K562 (cell line): ENCODE measurements around the gene CCDC167. TPM values are rescaled to one million over a fixed set of nuclear protein-coding genes. Genes with fewer than 3 reads are reported as not detected.

Experiments
- DPF2 ChIP-seq: fragments of 450-650 bp; IDR thresholded peaks from 2 replicates; pipeline ENCODE4 v1.6.1; 2016
- FOXA3 ChIP-seq, 2 experiments: fragments of 450-650 bp in 1 of 2; sonication (generic) in 1 of 2; formaldehyde crosslinking; IDR thresholded peaks in 1 of 2; conservative IDR thresholded peaks in 1 of 2; 2 replicates each; pipeline versions ENCODE4 v1.4.0 to v1.8.0; 2020 to 2022; ENCODE audit warnings: mild to moderate bottlenecking in 2 of 2, missing genetic modification reagents in 1 of 2
- RCOR1 ChIP-seq, 2 experiments: IDR thresholded peaks; 2 replicates each; pipeline ENCODE4 v1.6.1; 2012; ENCODE audit warnings: low read depth in 2 of 2, low read length in 2 of 2, borderline replicate concordance in 1 of 2, improper control_type of control experiment in 1 of 2
- TEAD4 ChIP-seq, 2 experiments: sonication (generic) in 1 of 2; formaldehyde crosslinking in 1 of 2; IDR thresholded peaks; 2 replicates each; pipeline versions ENCODE4 v1.6.1 to v1.8.0; 2012 to 2022; ENCODE audit warnings: borderline replicate concordance in 1 of 2, inconsistent platforms in 1 of 2, low read length in 1 of 2, mild to moderate bottlenecking in 1 of 2, missing genetic modification reagents in 1 of 2
- ZNF282 ChIP-seq: sonication (generic); formaldehyde crosslinking; IDR thresholded peaks from 2 replicates; pipeline ENCODE4 v1.8.1; 2023; ENCODE audit warnings: missing genetic modification reagents
- polyA plus RNA-seq, 8 experiments: library from polyadenylated mRNA; depleted of rRNA in 4 of 8; stranded (reverse) in 5 of 8; unstranded in 3 of 8; fragments of >200 nt; fragmentation: Nextera tagmentation in 2 of 8; fragmentation: Illumina TruSeq in 1 of 8; extraction: Ambion mirVana in 2 of 8; extraction: Trizol in 1 of 8; gene quantifications; 2 replicates each; pipeline versions ENCODE4 v1.2.1 to v1.2.3, GENCODE V29; 2011 to 2014; ENCODE audit warnings: inconsistent platforms in 1 of 8, missing spikeins in 1 of 8
- total RNA-seq, 7 experiments: library from RNA; depleted of rRNA in 6 of 7; stranded (reverse); fragments of >200 nt in 6 of 7; fragmentation: Illumina TruSeq in 2 of 7; extraction: Trizol in 2 of 7; gene quantifications; 2 replicates each; pipeline versions ENCODE4 v1.2.1 to v1.2.3, GENCODE V29; 2011 to 2021; ENCODE audit warnings: low replicate concordance in 1 of 7
- TF ChIP-seq, protein P1 (sequence below): sonication (generic); formaldehyde crosslinking; IDR thresholded peaks from 2 replicates; pipeline ENCODE4 v1.8.0; 2022; ENCODE audit warnings: missing genetic modification reagents, mild to moderate bottlenecking, moderate library complexity, borderline replicate concordance
- TF ChIP-seq, protein P2 (sequence below): sonication (generic); formaldehyde crosslinking; IDR thresholded peaks from 2 replicates; pipeline ENCODE4 v1.8.0; 2022; ENCODE audit warnings: mild to moderate bottlenecking, missing genetic modification reagents
- TF ChIP-seq, protein P3 (sequence below): sonication (generic); formaldehyde crosslinking; IDR thresholded peaks from 2 replicates; pipeline ENCODE4 v1.9.0; 2022; ENCODE audit warnings: mild to moderate bottlenecking, missing genetic modification reagents

The CCDC167 gene
- total and polyA plus RNA-seq, 9 of the 15 experiments (the other 6 are each of a cell fraction or from before 2014, with no cell fraction given), result 26.0 to 114 (median 45.2) TPM

- TF ChIP-seq, protein P1, sequence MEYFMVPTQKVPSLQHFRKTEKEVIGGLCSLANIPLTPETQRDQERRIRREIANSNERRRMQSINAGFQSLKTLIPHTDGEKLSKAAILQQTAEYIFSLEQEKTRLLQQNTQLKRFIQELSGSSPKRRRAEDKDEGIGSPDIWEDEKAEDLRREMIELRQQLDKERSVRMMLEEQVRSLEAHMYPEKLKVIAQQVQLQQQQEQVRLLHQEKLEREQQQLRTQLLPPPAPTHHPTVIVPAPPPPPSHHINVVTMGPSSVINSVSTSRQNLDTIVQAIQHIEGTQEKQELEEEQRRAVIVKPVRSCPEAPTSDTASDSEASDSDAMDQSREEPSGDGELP (CRISPR knock-in tag), result 0 out of 2 replicates have a peak, but pooled peaks have one; percentile 21
- 0 out of 4 replicates have a peak, but pooled peaks of 1 of the 2 experiments have one; percentile 7 for TF ChIP-seq RCOR1 (IDR thresholded peaks at IDR 0.05; ENCODE audit: borderline replicate concordance in 1 of 2, low read depth in 2 of 2, low read length in 2 of 2)
- TF ChIP-seq TEAD4 (IDR thresholded peaks at IDR 0.05; ENCODE audit: low read length), result 0 out of 2 replicates have a peak, but pooled peaks have one; percentile 4
- TF ChIP-seq TEAD4 (CRISPR knock-in tag; IDR thresholded peaks at IDR 0.05; ENCODE audit: borderline replicate concordance), result no peak
- peak; percentile 45; the same call in 1 of the 2 replicates for TF ChIP-seq DPF2
- TF ChIP-seq ZNF282 (CRISPR knock-in tag), result 0 out of 2 replicates have a peak, but pooled peaks have one; percentile 26
- TF ChIP-seq, protein P2, sequence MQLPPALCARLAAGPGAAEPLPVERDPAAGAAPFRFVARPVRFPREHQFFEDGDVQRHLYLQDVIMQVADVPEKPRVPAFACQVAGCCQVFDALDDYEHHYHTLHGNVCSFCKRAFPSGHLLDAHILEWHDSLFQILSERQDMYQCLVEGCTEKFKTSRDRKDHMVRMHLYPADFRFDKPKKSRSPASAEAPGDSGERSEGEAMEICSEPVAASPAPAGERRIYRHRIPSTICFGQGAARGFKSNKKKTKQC (CRISPR knock-in tag), result 0 out of 2 replicates have a peak, but pooled peaks have one; percentile 58
- TF ChIP-seq, protein P3, sequence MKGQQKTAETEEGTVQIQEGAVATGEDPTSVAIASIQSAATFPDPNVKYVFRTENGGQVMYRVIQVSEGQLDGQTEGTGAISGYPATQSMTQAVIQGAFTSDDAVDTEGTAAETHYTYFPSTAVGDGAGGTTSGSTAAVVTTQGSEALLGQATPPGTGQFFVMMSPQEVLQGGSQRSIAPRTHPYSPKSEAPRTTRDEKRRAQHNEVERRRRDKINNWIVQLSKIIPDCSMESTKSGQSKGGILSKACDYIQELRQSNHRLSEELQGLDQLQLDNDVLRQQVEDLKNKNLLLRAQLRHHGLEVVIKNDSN (CRISPR knock-in tag), result 0 out of 2 replicates have a peak, but pooled peaks have one; percentile 14
- 0 out of 4 replicates have a peak, but pooled peaks of 1 of the 2 experiments have one; percentile 37 for TF ChIP-seq FOXA3 (CRISPR knock-in tag; conservative IDR thresholded peaks at IDR 0.05 in 1 of 2, IDR thresholded peaks at IDR 0.05 in 1 of 2)
- TF ChIP-seq, all 486 proteins: peak for 12
These were observed 65.9 kb downstream of the CCDC167 start (continued) for GRCh38 chr6:37433657-37434271.

Other genes starting within 250 kb of the CCDC167 start
- 10.9 and 13.0 TPM in 2 replicates for gene TBC1D22B, start 242.1 kb downstream of the CCDC167 start, total RNA-seq (2014; rRNA removed)
- gene TBC1D22B, start 242.1 kb downstream of the CCDC167 start, total RNA-seq (2014; rRNA removed; fragmentation: Illumina TruSeq; extraction: Trizol), result 13.5 and 13.9 TPM in 2 replicates
- gene TBC1D22B, start 242.1 kb downstream of the CCDC167 start, total RNA-seq (2015; rRNA removed; fragmentation: Illumina TruSeq; extraction: Trizol), result 12.3 and 13.1 TPM in 2 replicates
- gene TBC1D22B, start 242.1 kb downstream of the CCDC167 start, total RNA-seq (2021), result 16.1 and 17.2 TPM in 2 replicates
- 14.0 and 15.3 TPM in 2 replicates for gene TBC1D22B, start 242.1 kb downstream of the CCDC167 start, polyA plus RNA-seq (2011; rRNA removed)
- 21.7 and 24.2 TPM in 2 replicates for gene TBC1D22B, start 242.1 kb downstream of the CCDC167 start, polyA plus RNA-seq (2014; fragmentation: Illumina TruSeq; extraction: Trizol)
- gene TBC1D22B, start 242.1 kb downstream of the CCDC167 start, polyA plus RNA-seq (2014; fragmentation: Nextera tagmentation; extraction: Ambion mirVana), result 1 to 10 TPM; 4.8 to 6.4 TPM
- gene TBC1D22B, start 242.1 kb downstream of the CCDC167 start, polyA plus RNA-seq (2014; rRNA removed), result 14.0 and 14.5 TPM in 2 replicates
- 1.3 and 1.5 TPM in 2 replicates for gene TMEM217, start 241.7 kb downstream of the CCDC167 start, total RNA-seq (2014; rRNA removed)
- 1.6 and 2.4 TPM in 2 replicates for gene TMEM217, start 241.7 kb downstream of the CCDC167 start, total RNA-seq (2014; rRNA removed; fragmentation: Illumina TruSeq; extraction: Trizol)
- gene TMEM217, start 241.7 kb downstream of the CCDC167 start, total RNA-seq (2015; rRNA removed; fragmentation: Illumina TruSeq; extraction: Trizol), result 3.3 and 4.0 TPM in 2 replicates
- gene TMEM217, start 241.7 kb downstream of the CCDC167 start, total RNA-seq (2021), result 1.9 and 2.0 TPM in 2 replicates
- 5.0 and 8.0 TPM in 2 replicates for gene TMEM217, start 241.7 kb downstream of the CCDC167 start, polyA plus RNA-seq (2011; rRNA removed)
- 1.9 and 2.3 TPM in 2 replicates for gene TMEM217, start 241.7 kb downstream of the CCDC167 start, polyA plus RNA-seq (2014; fragmentation: Illumina TruSeq; extraction: Trizol)
- 1 to 10 TPM; 1.8 to 1.9 TPM for gene TMEM217, start 241.7 kb downstream of the CCDC167 start, polyA plus RNA-seq (2014; fragmentation: Nextera tagmentation; extraction: Ambion mirVana)
- 2.8 and 3.5 TPM in 2 replicates for gene TMEM217, start 241.7 kb downstream of the CCDC167 start, polyA plus RNA-seq (2014; rRNA removed)
- 37.3 and 37.5 TPM in 2 replicates for gene RNF8, start 145.9 kb downstream of the CCDC167 start, total RNA-seq (2014; rRNA removed)
- 42.8 and 50.8 TPM in 2 replicates for gene RNF8, start 145.9 kb downstream of the CCDC167 start, total RNA-seq (2014; rRNA removed; fragmentation: Illumina TruSeq; extraction: Trizol)
- 38.6 and 45.5 TPM in 2 replicates for gene RNF8, start 145.9 kb downstream of the CCDC167 start, total RNA-seq (2015; rRNA removed; fragmentation: Illumina TruSeq; extraction: Trizol)
- gene RNF8, start 145.9 kb downstream of the CCDC167 start, total RNA-seq (2021), result 28.5 and 30.0 TPM in 2 replicates
- gene RNF8, start 145.9 kb downstream of the CCDC167 start, polyA plus RNA-seq (2011; rRNA removed), result 28.5 and 35.1 TPM in 2 replicates
- gene RNF8, start 145.9 kb downstream of the CCDC167 start, polyA plus RNA-seq (2014; fragmentation: Illumina TruSeq; extraction: Trizol), result 42.1 and 47.0 TPM in 2 replicates
- 10 to 100 TPM; 10.6 to 13.0 TPM for gene RNF8, start 145.9 kb downstream of the CCDC167 start, polyA plus RNA-seq (2014; fragmentation: Nextera tagmentation; extraction: Ambion mirVana)
- 36.6 and 40.6 TPM in 2 replicates for gene RNF8, start 145.9 kb downstream of the CCDC167 start, polyA plus RNA-seq (2014; rRNA removed)
- gene CMTR1, start 66.7 kb downstream of the CCDC167 start, total RNA-seq (2014; rRNA removed), result 43.9 and 49.9 TPM in 2 replicates
- 49.5 and 50.9 TPM in 2 replicates for gene CMTR1, start 66.7 kb downstream of the CCDC167 start, total RNA-seq (2014; rRNA removed; fragmentation: Illumina TruSeq; extraction: Trizol)
- gene CMTR1, start 66.7 kb downstream of the CCDC167 start, total RNA-seq (2015; rRNA removed; fragmentation: Illumina TruSeq; extraction: Trizol), result 49.4 and 50.4 TPM in 2 replicates
- gene CMTR1, start 66.7 kb downstream of the CCDC167 start, total RNA-seq (2021), result 57.7 and 63.5 TPM in 2 replicates
- 42.6 and 48.8 TPM in 2 replicates for gene CMTR1, start 66.7 kb downstream of the CCDC167 start, polyA plus RNA-seq (2011; rRNA removed)
- gene CMTR1, start 66.7 kb downstream of the CCDC167 start, polyA plus RNA-seq (2014; fragmentation: Illumina TruSeq; extraction: Trizol), result 60.3 and 61.9 TPM in 2 replicates
- gene CMTR1, start 66.7 kb downstream of the CCDC167 start, polyA plus RNA-seq (2014; fragmentation: Nextera tagmentation; extraction: Ambion mirVana), result 1 to 10 TPM; 2.9 to 5.5 TPM
- gene CMTR1, start 66.7 kb downstream of the CCDC167 start, polyA plus RNA-seq (2014; rRNA removed), result 55.3 and 55.9 TPM in 2 replicates
- gene MDGA1, start 198.0 kb upstream of the CCDC167 start, total RNA-seq (2014; rRNA removed), result 0.50 and 0.57 TPM in 2 replicates
- 0.62 and 0.83 TPM in 2 replicates for gene MDGA1, start 198.0 kb upstream of the CCDC167 start, total RNA-seq (2014; rRNA removed; fragmentation: Illumina TruSeq; extraction: Trizol)
- gene MDGA1, start 198.0 kb upstream of the CCDC167 start, total RNA-seq (2015; rRNA removed; fragmentation: Illumina TruSeq; extraction: Trizol), result 0.14 and 0.49 TPM in 2 replicates
- gene MDGA1, start 198.0 kb upstream of the CCDC167 start, total RNA-seq (2021), result 2.2 and 3.2 TPM in 2 replicates
- 0.34 and 2.1 TPM in 2 replicates for gene MDGA1, start 198.0 kb upstream of the CCDC167 start, polyA plus RNA-seq (2011; rRNA removed)
- 0.73 and 1.3 TPM in 2 replicates for gene MDGA1, start 198.0 kb upstream of the CCDC167 start, polyA plus RNA-seq (2014; fragmentation: Illumina TruSeq; extraction: Trizol)
- under 1 TPM; 0.18 to 0.31 TPM for gene MDGA1, start 198.0 kb upstream of the CCDC167 start, polyA plus RNA-seq (2014; fragmentation: Nextera tagmentation; extraction: Ambion mirVana)
- 1.4 and 2.0 TPM in 2 replicates for gene MDGA1, start 198.0 kb upstream of the CCDC167 start, polyA plus RNA-seq (2014; rRNA removed)